Mesendoderm (in vitro differentiated cells): ENCODE data around the gene MED31.
"Not testable (repeated sequence)": the region's sequence is repeated elsewhere in the genome, so short reads cannot be mapped to it uniquely, and the experiment has no call there.

ENCODE experiments used
- DNase-seq: peaks from one replicate; pipeline ENCODE4 v3.0.0; 2013
- H2AK5ac ChIP-seq: 2 replicates; pipeline ENCODE4 v1.6.1; 2013; ENCODE audit warnings: low read length, inconsistent platforms
- H2BK120ac ChIP-seq: 2 replicates; pipeline ENCODE4 v1.6.1; 2013; ENCODE audit warnings: low read depth, mild to moderate bottlenecking, low read length, moderate library complexity, mixed read lengths
- H2BK15ac ChIP-seq: replicated peaks from 2 replicates; pipeline ENCODE4 v1.6.1; 2013; ENCODE audit warnings: low read depth, mild to moderate bottlenecking, moderate library complexity
- H2BK5ac ChIP-seq: 2 replicates; pipeline ENCODE4 v1.6.1; 2013; ENCODE audit warnings: low read length, inconsistent platforms
- H3K18ac ChIP-seq: 2 replicates; pipeline ENCODE4 v1.6.1; 2013; ENCODE audit warnings: mild to moderate bottlenecking, low read length, mixed read lengths
- H3K23ac ChIP-seq: one replicate; pipeline ENCODE4 v1.6.1; 2013; ENCODE audit warnings: low read length
- H3K27ac ChIP-seq: 2 replicates; pipeline ENCODE4 v1.5.1; 2013; ENCODE audit warnings: low read depth, mild to moderate bottlenecking, inconsistent platforms, low read length, moderate library complexity
- H3K27me3 ChIP-seq: 2 replicates; pipeline ENCODE4 v1.6.1; 2013; ENCODE audit warnings: low read length, control low read depth, mild to moderate bottlenecking, inconsistent platforms; ENCODE audit not compliant: insufficient read depth, poor library complexity
- H3K36me3 ChIP-seq: 2 replicates; pipeline ENCODE4 v1.6.1; 2013; ENCODE audit warnings: low read length, inconsistent platforms; ENCODE audit not compliant: control insufficient read depth, insufficient read depth
- H3K4ac ChIP-seq: one replicate; pipeline ENCODE4 v1.6.1; 2013; ENCODE audit warnings: low read depth, mild to moderate bottlenecking, low read length, moderate library complexity
- H3K4me1 ChIP-seq: 2 replicates; pipeline ENCODE4 v1.6.1; 2013; ENCODE audit warnings: low read depth, low read length, inconsistent platforms; ENCODE audit not compliant: control insufficient read depth
- H3K4me2 ChIP-seq: 2 replicates; pipeline ENCODE4 v1.6.1; 2013; ENCODE audit warnings: low read length
- H3K4me3 ChIP-seq: 2 replicates; pipeline ENCODE4 v1.5.1; 2013; ENCODE audit warnings: mild to moderate bottlenecking, low read length
- H3K56ac ChIP-seq: one replicate; pipeline ENCODE4 v1.6.1; 2013; ENCODE audit warnings: low read length
- H3K79me1 ChIP-seq: 2 replicates; pipeline ENCODE4 v1.6.1; 2013; ENCODE audit warnings: low read length, inconsistent platforms
- H3K79me2 ChIP-seq: 2 replicates; pipeline ENCODE4 v1.6.1; 2013; ENCODE audit warnings: mild to moderate bottlenecking, low read length; ENCODE audit not compliant: control insufficient read depth, insufficient read depth
- H3K9ac ChIP-seq: 2 replicates; pipeline ENCODE4 v1.6.1; 2013; ENCODE audit warnings: low read length, inconsistent platforms
- H4K5ac ChIP-seq: one replicate; pipeline ENCODE4 v1.6.1; 2013; ENCODE audit warnings: low read length
- H4K8ac ChIP-seq: one replicate; pipeline ENCODE4 v1.6.1; 2013; ENCODE audit warnings: low read depth, mild to moderate bottlenecking, control low read depth, low read length, moderate library complexity
- WGBS: extraction: QIAGEN DNeasy Blood & Tissue Kit; methylation state at CpG from one replicate; pipeline ENCODE4 v1.1.7; 2013; ENCODE audit warnings: low lambda C conversion rate, missing lambda C conversion rate; ENCODE audit not compliant: insufficient coverage; ENCODE audit errors: extremely low coverage; 5-methylcytosine and 5-hydroxymethylcytosine counted together

The MED31 gene

DNA sequence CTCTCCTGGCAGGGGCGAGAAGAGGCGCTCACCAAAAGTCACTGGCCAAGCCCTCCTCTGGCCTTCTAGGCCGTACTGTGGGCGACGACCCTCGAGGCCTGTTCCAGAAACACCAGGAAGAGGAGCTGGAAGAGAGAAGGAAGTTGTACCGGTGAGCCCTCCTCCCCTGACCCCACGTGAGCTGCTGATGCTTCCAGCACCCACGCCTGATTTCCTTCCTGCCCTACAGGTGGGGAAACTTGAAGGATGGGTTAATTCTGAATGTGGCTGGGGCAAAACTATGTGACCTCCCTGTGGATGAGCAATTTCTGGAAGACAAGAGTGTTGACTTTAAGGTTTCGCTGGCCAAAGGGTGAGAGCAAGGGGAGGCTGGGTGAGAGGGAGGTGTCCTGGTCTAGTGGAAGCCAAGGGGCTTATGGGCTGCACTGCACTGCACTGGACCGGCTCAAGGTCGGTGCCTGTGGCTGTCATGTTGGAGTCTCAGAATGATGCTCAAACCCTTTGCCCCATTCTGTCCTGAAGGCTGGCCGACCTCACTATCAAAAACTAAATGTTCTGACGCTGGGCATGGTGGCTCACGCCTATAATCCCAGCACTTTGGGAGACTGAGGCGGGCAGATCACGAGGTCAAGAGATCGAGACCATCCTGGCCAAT is 6.4 kb upstream of the MED31 start:
- WGBS = no CpG with 5 or more reads among the region's 18 CpGs
- peak overlapping the region; percentile 47 for H3K9ac ChIP-seq
- H3K23ac ChIP-seq = no peak overlapping the region
- H3K4ac ChIP-seq = no peak overlapping the region
- no peaks in the 10 kb centered on the region for H3K79me1 ChIP-seq
- H3K27me3 ChIP-seq = peaks cover 5% of the 10 kb centered on the region
- no peak overlapping the region for H4K8ac ChIP-seq
- H3K27ac ChIP-seq = no peak overlapping the region
- no peak for DNase-seq
- H3K4me1 ChIP-seq = peaks cover 3% of the 10 kb centered on the region
- H2BK120ac ChIP-seq = no peak overlapping the region
- no peak overlapping the region for H4K5ac ChIP-seq
- H3K4me3 ChIP-seq = no peak overlapping the region
- peak overlapping the region; percentile 34 for H3K4me2 ChIP-seq
- no peak overlapping the region for H2BK5ac ChIP-seq
- H2AK5ac ChIP-seq = no peak overlapping the region
- no peaks in the 10 kb centered on the region for H3K36me3 ChIP-seq
- H3K79me2 ChIP-seq = no peaks in the 10 kb centered on the region
- H2BK15ac ChIP-seq = no peak overlapping the region
- H3K56ac ChIP-seq = peak overlapping the region; percentile 70
- H3K18ac ChIP-seq = no peak overlapping the region

DNA sequence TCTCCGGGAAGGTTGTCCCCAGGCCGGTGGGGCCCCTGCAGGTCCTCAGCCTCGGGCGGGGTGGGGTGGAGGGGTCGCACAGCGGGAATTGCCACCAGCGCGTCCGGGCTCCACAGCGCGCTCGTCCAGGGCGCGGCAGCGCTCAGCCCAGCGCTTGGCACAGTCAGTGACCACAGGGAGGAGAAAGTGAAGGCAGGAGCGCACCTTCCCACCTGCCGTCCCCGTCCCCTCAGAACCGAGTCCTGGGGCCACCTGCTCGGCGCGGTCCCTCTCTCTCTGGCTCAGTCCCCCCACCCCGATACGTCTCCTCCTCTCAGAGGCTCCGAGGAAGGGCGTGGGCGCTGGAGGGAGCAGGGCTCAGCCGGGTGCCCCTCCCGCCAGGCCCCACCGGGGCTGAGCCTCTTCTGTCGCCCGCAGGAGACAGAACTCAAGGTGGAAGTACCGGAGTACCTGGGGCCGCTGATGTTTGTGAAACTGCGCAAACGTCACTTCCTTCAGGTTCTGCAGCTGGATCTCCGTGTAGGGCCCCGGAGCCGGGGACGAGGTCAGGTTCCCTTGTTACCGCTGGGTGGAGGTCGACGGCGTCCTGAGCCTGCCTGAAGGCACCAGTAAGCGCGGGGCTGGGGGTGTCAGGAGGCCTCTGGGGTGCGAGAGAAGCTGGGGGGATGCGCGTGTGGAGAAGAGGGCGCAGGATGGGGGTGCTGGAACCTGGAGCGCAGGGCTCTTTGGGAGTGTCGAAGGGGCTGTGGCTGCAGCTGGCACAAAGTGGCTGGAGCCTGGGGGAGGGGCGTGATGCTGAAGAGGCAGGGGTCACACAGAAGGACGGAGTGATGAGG is 5.6 kb upstream of the MED31 start:
- H2BK5ac ChIP-seq, H3K4me3 ChIP-seq, H3K23ac ChIP-seq, H3K79me1 ChIP-seq, H4K8ac ChIP-seq, H4K5ac ChIP-seq, H3K79me2 ChIP-seq, H3K36me3 ChIP-seq, H3K4ac ChIP-seq, H2BK15ac ChIP-seq, H3K27me3 ChIP-seq, H3K27ac ChIP-seq, H3K4me1 ChIP-seq, H2AK5ac ChIP-seq, H2BK120ac ChIP-seq, H3K18ac ChIP-seq: not testable (repeated sequence)
- peak; percentile 75 for DNase-seq
- no CpG with 5 or more reads among the region's 55 CpGs for WGBS
- Histone ChIP-seq H3K9ac (peak overlapping the region; percentile 47), H3K4me2 (peak overlapping the region; percentile 34), H3K56ac (peak overlapping the region; percentile 70)

- not testable (repeated sequence) for H4K5ac ChIP-seq, H3K9ac ChIP-seq, H2BK120ac ChIP-seq, H3K36me3 ChIP-seq, H3K4me2 ChIP-seq, H3K4me1 ChIP-seq, H4K8ac ChIP-seq, H3K4me3 ChIP-seq, H3K56ac ChIP-seq, H2AK5ac ChIP-seq, H3K18ac ChIP-seq, H2BK15ac ChIP-seq, H3K27me3 ChIP-seq, H3K79me1 ChIP-seq, DNase-seq, H3K4ac ChIP-seq, H3K23ac ChIP-seq, H2BK5ac ChIP-seq, H3K79me2 ChIP-seq, H3K27ac ChIP-seq
- no CpG with 5 or more reads among the region's 41 CpGs for WGBS
Measured at GRCh38 chr17:6655732-6656361, 4.4 kb upstream of the MED31 start.

DNA sequence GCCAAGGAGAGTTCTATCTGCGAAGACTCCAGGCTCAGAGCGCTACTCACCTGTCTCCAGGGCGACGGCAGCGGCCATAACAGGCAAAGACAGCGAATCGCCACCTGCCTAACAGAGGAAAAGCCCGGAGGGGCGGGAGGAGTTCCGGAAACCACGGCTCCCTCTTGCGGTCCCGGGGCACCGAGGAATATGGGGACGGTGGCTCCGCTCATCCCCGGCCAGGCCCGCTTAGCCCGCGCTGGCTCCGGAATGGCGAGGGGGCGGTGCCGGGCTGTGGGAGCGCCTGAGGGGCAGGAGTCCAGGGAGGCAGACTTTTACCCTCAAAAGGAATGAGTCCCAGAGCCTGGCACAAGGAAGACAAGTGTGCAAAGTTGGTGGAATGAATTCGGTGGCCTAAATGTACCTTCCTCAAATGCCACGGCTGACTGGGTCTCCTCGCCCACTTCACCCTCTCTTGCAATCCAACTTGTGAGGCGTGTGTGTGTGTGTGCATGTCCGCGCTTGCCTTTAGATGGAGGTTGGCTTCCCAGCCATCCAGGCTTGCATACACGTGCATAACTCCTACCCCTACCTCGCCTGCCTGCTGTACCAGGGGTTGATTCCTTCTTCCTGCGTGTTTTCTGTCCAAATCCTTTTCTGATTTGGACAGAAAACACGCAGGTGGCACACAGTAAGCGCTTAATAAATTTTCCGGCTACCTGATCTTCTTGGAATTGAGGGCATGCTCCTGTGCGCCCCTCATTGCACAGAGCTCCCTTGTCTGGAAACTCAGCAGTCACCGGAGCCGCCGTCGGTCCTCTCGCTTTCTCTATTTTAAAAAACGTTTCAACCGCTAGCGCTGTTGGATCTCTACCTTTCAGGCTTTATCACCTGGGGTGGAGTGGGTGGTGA is 3.7 kb upstream of the MED31 start:
- Histone ChIP-seq H4K5ac (no peak overlapping the region), H3K18ac (no peak overlapping the region), H2BK5ac (no peak overlapping the region), H3K36me3 (no peaks in the 10 kb centered on the region), H2BK15ac (no peak overlapping the region), H3K23ac (no peak overlapping the region), H3K27ac (no peak overlapping the region), H3K4ac (no peak overlapping the region), H3K79me2 (peaks cover 5% of the 10 kb centered on the region), H3K56ac (peak overlapping the region; percentile 65), H2AK5ac (no peak overlapping the region), H4K8ac (no peak overlapping the region), H3K79me1 (no peaks in the 10 kb centered on the region), H3K4me2 (peak overlapping the region; percentile 32), H2BK120ac (no peak overlapping the region), H3K4me1 (peaks cover 3% of the 10 kb centered on the region), H3K4me3 (no peak overlapping the region), H3K9ac (peak overlapping the region; percentile 45), H3K27me3 (peaks cover 5% of the 10 kb centered on the region)
- DNase-seq = peak; percentile 85
- no CpG with 5 or more reads among the region's 46 CpGs for WGBS

DNA sequence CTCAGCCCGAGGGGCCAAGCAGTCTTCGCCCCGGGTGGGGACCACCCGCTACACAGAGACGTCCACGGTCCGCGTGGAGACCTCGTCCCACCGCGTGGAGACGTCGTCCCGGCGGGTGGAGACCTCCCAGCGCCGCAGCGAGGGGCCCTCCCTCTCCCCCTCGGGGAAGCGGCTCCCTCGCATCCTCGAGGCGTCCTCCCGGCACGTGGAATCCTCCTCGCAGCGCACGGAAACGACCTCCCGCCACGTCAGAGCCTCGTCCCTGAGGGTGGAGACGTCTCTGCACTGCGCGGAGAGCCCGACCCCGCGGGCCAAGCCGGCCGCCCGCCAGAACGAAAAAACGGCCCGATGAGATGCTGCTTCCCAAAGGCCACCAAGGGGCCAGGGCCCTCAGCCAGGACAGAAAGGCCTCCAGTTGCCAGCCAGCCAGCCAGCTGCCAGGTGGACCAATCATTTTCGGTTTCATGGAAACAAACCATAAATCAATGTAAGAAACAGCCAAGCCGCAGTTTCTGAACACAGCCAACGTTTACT is 581 bp upstream of the MED31 start:
- H2AK5ac ChIP-seq = no peak overlapping the region
- DNase-seq = peak; percentile 16

More for the DNA sequence above, 581 bp upstream of the MED31 start:
- Histone ChIP-seq H3K4ac (no peak overlapping the region), H2BK15ac (no peak overlapping the region), H3K23ac (peak overlapping the region; percentile 83), H3K4me2 (peak overlapping the region; percentile 70), H4K5ac (no peak overlapping the region), H3K4me3 (peak overlapping the region; percentile 39), H3K79me1 (peaks cover 3% of the 10 kb centered on the region), H3K79me2 (peaks cover 10% of the 10 kb centered on the region), H3K27ac (no peak overlapping the region), H4K8ac (no peak overlapping the region), H3K4me1 (peaks cover 3% of the 10 kb centered on the region), H3K27me3 (peaks cover 5% of the 10 kb centered on the region), H2BK5ac (no peak overlapping the region), H3K56ac (peak overlapping the region; percentile 90), H3K18ac (no peak overlapping the region), H3K9ac (peak overlapping the region; percentile 73), H3K36me3 (no peaks in the 10 kb centered on the region), H2BK120ac (no peak overlapping the region)
- WGBS = no CpG with 5 or more reads among the region's 47 CpGs
